Measurements from ENCODE around the gene SEMA5A. TPM values are rescaled to one million over a fixed set of nuclear protein-coding genes. Genes with fewer than 3 reads are reported as not detected.
A peak's percentile ranks its signal among the peaks of the same experiment; 100 is the strongest.

Gene SEMA5A
- total RNA-seq, 1 donor = 42.3 TPM

DNA sequence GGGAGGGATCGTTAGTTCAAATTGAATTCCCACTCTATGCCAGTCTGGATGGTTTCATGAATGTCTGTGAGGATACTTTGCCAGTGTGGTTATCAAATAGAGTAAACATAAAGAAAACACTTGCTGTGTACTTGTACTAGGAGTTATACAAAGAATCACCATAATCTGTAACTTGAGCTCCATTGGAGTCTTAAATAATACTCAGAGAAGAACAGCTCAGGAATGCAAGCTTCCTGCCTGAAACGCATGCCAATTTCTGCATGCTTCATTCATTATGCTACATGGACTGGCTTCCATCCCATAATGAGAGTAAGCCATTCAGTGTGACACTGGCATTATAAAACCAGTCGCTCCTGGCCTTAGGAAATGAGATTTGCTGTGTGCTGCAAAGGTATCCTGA, 351.4 kb downstream of the SEMA5A start:
- H3K27ac ChIP-seq (ENCODE audit: low read depth, low read length) = no peak overlapping the region
- no peak overlapping the region for H3K4me3 ChIP-seq (ENCODE audit: insufficient read depth, low read length)
- TF ChIP-seq, protein P1, sequence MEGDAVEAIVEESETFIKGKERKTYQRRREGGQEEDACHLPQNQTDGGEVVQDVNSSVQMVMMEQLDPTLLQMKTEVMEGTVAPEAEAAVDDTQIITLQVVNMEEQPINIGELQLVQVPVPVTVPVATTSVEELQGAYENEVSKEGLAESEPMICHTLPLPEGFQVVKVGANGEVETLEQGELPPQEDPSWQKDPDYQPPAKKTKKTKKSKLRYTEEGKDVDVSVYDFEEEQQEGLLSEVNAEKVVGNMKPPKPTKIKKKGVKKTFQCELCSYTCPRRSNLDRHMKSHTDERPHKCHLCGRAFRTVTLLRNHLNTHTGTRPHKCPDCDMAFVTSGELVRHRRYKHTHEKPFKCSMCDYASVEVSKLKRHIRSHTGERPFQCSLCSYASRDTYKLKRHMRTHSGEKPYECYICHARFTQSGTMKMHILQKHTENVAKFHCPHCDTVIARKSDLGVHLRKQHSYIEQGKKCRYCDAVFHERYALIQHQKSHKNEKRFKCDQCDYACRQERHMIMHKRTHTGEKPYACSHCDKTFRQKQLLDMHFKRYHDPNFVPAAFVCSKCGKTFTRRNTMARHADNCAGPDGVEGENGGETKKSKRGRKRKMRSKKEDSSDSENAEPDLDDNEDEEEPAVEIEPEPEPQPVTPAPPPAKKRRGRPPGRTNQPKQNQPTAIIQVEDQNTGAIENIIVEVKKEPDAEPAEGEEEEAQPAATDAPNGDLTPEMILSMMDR (IDR thresholded peaks at IDR 0.05; ENCODE audit: extremely low read depth, low read depth, low read length) = no peak
- no peaks in the 10 kb centered on the region for H3K9me3 ChIP-seq (ENCODE audit: low read depth, low read length)
- no peaks in the 10 kb centered on the region for H4K20me1 ChIP-seq (ENCODE audit: insufficient read depth, low read length)
- no peak overlapping the region for H3K4me2 ChIP-seq (ENCODE audit: insufficient read depth, low read length)
- no peaks in the 10 kb centered on the region for H3K36me3 ChIP-seq (ENCODE audit: insufficient read depth, low read length)
- H3K4me1 ChIP-seq (ENCODE audit: insufficient read depth, low read length) = peaks cover 30% of the 10 kb centered on the region
- no peak overlapping the region for H2AFZ ChIP-seq (ENCODE audit: low read length)
- peak; percentile 67 for DNase-seq (ENCODE audit: insufficient read length, low spot score, missing footprints)
- no peaks in the 10 kb centered on the region for H3K27me3 ChIP-seq (ENCODE audit: insufficient read depth, low read length)
- H3K79me2 ChIP-seq (ENCODE audit: insufficient read depth, low read length) = no peaks in the 10 kb centered on the region

DNA sequence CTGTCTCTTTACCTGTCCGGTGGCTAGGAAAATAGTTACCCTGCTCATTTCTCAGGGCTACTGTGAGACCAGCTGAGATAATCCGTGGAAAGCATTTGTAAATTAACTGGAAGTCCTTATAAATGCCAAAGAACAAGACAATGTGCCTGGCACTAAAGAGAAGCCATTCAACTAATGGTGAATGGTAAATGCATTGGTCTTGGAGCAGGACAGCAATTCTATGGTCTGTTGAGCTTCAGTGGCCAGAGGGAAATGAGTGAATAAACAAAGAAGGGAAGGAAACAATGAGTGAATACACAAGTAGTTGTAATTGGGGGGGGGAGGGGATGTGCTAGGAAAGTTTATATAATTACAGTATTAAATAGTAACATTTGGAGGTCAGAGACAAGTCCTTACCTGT, 353.6 kb downstream of the SEMA5A start:
- Histone ChIP-seq H3K4me3 (ENCODE audit: insufficient read depth, low read length) (no peak overlapping the region), H3K27me3 (ENCODE audit: insufficient read depth, low read length) (no peaks in the 10 kb centered on the region), H3K36me3 (ENCODE audit: insufficient read depth, low read length) (no peaks in the 10 kb centered on the region), H2AFZ (ENCODE audit: low read length) (no peak overlapping the region), H3K4me2 (ENCODE audit: insufficient read depth, low read length) (no peak overlapping the region), H4K20me1 (ENCODE audit: insufficient read depth, low read length) (no peaks in the 10 kb centered on the region), H3K4me1 (ENCODE audit: insufficient read depth, low read length) (peaks cover 32% of the 10 kb centered on the region), H3K27ac (ENCODE audit: low read depth, low read length) (no peak overlapping the region), H3K79me2 (ENCODE audit: insufficient read depth, low read length) (no peaks in the 10 kb centered on the region), H3K9me3 (ENCODE audit: low read depth, low read length) (no peaks in the 10 kb centered on the region)
- TF ChIP-seq, protein P1 (IDR thresholded peaks at IDR 0.05; ENCODE audit: extremely low read depth, low read depth, low read length) = no peak
- DNase-seq (ENCODE audit: insufficient read length, low spot score, missing footprints) = no peak

DNA sequence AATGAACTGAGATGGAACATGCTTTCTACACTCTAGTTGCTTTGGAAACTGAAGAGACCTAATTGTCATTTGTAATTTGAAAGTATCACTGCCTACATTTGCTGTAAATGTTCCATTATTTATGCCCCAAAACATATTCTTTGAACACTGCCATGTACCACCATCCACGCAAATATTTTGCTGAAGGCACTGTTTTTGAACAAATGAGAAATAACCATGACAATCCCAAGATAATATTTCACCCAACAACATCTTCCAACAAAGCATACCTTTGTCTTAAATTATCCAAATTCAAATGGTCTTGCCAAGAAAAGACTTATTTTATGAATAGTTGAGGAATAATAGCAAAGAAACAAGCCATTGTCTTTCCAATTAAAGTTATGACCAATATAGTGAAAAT, 356.2 kb downstream of the SEMA5A start:
- H3K27me3 ChIP-seq (ENCODE audit: insufficient read depth, low read length) = no peaks in the 10 kb centered on the region
- TF ChIP-seq, protein P1 (IDR thresholded peaks at IDR 0.05; ENCODE audit: extremely low read depth, low read depth, low read length) = no peak
- DNase-seq (ENCODE audit: insufficient read length, low spot score, missing footprints) = no peak
- H3K4me2 ChIP-seq (ENCODE audit: insufficient read depth, low read length) = no peak overlapping the region
- no peaks in the 10 kb centered on the region for H4K20me1 ChIP-seq (ENCODE audit: insufficient read depth, low read length)
- H3K4me3 ChIP-seq (ENCODE audit: insufficient read depth, low read length) = no peak overlapping the region
- no peaks in the 10 kb centered on the region for H3K79me2 ChIP-seq (ENCODE audit: insufficient read depth, low read length)
- H3K27ac ChIP-seq (ENCODE audit: low read depth, low read length) = no peak overlapping the region
- no peaks in the 10 kb centered on the region for H3K9me3 ChIP-seq (ENCODE audit: low read depth, low read length)
- H3K36me3 ChIP-seq (ENCODE audit: insufficient read depth, low read length) = no peaks in the 10 kb centered on the region
- H2AFZ ChIP-seq (ENCODE audit: low read length) = no peak overlapping the region
- H3K4me1 ChIP-seq (ENCODE audit: insufficient read depth, low read length) = peaks cover 18% of the 10 kb centered on the region

DNA sequence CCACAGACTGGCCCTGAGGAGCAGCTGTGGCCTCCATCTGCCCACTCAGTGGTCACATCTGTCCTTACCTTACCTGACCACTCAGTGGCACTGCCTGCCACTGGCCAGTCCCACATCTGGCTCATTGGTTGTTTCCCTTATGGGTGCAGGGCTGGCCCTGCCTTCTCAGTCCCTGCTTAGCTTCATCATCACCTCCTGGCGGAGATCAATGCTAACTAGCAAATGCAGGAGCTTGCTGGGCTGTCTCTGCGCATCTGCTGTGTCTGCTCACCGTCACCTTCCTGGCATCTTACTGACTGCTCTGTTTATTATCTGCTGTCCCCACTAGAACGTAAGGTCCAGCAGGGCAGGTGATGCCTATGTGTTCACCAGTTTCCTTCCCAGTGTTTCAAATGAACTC, 356.9 kb downstream of the SEMA5A start:
- no peak for DNase-seq (ENCODE audit: insufficient read length, low spot score, missing footprints)
- Histone ChIP-seq H3K9me3 (ENCODE audit: low read depth, low read length) (no peaks in the 10 kb centered on the region), H3K27ac (ENCODE audit: low read depth, low read length) (peak overlapping the region; percentile 83), H3K27me3 (ENCODE audit: insufficient read depth, low read length) (no peaks in the 10 kb centered on the region), H2AFZ (ENCODE audit: low read length) (no peak overlapping the region), H3K4me3 (ENCODE audit: insufficient read depth, low read length) (no peak overlapping the region), H3K79me2 (ENCODE audit: insufficient read depth, low read length) (no peaks in the 10 kb centered on the region), H3K4me2 (ENCODE audit: insufficient read depth, low read length) (no peak overlapping the region), H3K4me1 (ENCODE audit: insufficient read depth, low read length) (peaks cover 13% of the 10 kb centered on the region), H4K20me1 (ENCODE audit: insufficient read depth, low read length) (no peaks in the 10 kb centered on the region), H3K36me3 (ENCODE audit: insufficient read depth, low read length) (no peaks in the 10 kb centered on the region)
- TF ChIP-seq, protein P1 (IDR thresholded peaks at IDR 0.05; ENCODE audit: extremely low read depth, low read depth, low read length) = no peak

All from osteoblast (primary cell).